Measurements from ENCODE around the gene AXL.

- TF ChIP-seq CTCF (IDR thresholded peaks at IDR 0.05) (no peak), POLR2A (IDR thresholded peaks at IDR 0.05) (no peak)
Measured at GRCh38 chr19:41172297-41173164, 46.5 kb upstream of the AXL start.
